GM13977 (cell line): ENCODE results near the gene VAV1.
"Not testable (repeated sequence)": the region's sequence is repeated elsewhere in the genome, so short reads cannot be mapped to it uniquely, and the experiment has no call there.

Experiments
- DNase-seq: peaks from one replicate; pipeline ENCODE4 v3.0.0; 2012; ENCODE audit warnings: low spot score
- CTCF ChIP-seq: IDR thresholded peaks from 2 replicates; pipeline ENCODE4 v1.5.1; 2012; ENCODE audit warnings: mild to moderate bottlenecking, control low read depth; ENCODE audit not compliant: insufficient read depth; ENCODE audit errors: extremely low read depth, missing control alignments
- in situ Hi-C: fragments of 300-500 bp; cut with MboI; formaldehyde crosslinking; loops from one replicate; pipeline ENCODE4 v1.12.0; 2022; ENCODE audit warnings: low sequenced_read_pairs, low pct_unique_long_range_greater_than_20kb, mixed read lengths, inconsistent platforms; ENCODE audit not compliant: unreplicated experiment

VAV1 gene

GRCh38 chr19:6796278-6796677 lies 23.8 kb downstream of the VAV1 start:
- no peak for TF ChIP-seq CTCF
- no peak for DNase-seq
- in situ Hi-C loops = no loop called here

GRCh38 chr19:6797646-6798045 lies 25.1 kb downstream of the VAV1 start:
- in situ Hi-C loops = no loop called here
- TF ChIP-seq CTCF = no peak
- DNase-seq = no peak

- DNase-seq, in situ Hi-C loops: not testable (repeated sequence)
Measured at GRCh38 chr19:6800160-6800790, 27.8 kb downstream of the VAV1 start.

DNA sequence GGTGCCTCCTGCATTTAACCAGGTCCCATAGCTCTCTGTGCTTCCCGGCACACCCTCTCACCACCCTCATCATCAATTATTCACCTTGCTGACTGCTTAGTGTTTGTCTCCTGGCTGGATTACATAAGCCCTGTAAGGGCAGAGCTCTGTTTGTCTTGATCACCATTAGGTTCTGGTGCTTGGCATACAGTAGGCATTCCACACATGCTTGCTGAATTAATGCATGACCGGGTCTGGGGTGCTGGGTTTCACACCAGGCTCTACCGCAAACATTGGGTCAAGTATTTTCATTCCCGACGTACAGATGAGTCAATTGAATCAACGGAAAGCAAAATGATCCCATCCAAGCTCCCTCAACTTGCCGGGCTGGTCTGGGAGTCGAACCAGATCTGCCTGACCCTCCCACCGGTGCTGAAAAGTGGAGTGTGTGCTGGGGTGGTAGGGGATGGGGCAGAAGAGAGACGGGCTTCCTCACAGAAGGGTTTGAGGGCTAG lies 28.5 kb downstream of the VAV1 start:
- in situ Hi-C loops = no loop called here
- no peak for TF ChIP-seq CTCF
- DNase-seq = no peak

DNA sequence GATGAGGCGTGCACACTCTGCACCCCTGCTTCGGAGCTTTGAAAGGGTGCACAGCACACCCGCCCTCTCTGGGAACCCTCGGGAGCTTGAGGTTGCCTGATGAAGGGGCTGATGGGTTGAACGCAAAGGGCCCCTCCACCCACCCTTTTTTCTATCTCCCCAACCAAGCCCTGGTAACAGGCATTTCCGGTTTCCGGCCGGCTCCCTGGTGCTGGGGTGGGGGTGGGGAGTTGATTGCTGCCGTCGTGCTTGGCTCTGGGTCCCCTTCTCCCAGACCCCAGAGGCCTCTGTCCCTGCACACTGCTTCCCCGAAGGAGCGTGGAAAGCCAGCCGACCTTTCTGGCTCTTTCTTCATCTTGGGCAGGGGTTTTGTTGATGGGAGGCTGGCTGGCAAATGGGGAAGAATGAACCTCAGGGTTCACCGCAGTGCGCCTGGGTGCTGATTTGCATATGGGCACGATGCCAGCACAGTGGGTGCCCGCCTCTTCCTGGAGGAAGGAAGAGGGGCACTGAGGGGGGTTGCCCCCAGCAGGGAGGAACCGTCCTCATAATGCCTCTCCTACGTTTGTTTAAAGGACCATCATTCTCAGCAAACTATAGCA lies 29.1 kb downstream of the VAV1 start:
- in situ Hi-C loops = no loop called here
- TF ChIP-seq CTCF = no peak
- peak; percentile 69 for DNase-seq

GRCh38 chr19:6802336-6803035 lies 30.0 kb downstream of the VAV1 start:
- in situ Hi-C loops = no loop called here
- TF ChIP-seq CTCF = peak; percentile 36
- peak; percentile 62 for DNase-seq

- DNase-seq = no peak
- in situ Hi-C loops = no loop called here
- no peak for TF ChIP-seq CTCF
Measured at GRCh38 chr19:6803036-6803404, 30.5 kb downstream of the VAV1 start.
